HG03139 (cell line): ENCODE data around the gene CCDC85B.

Experiments
- ATAC-seq: cut with Tn5 transposase; IDR thresholded peaks from one replicate; pipeline ENCODE4 v1.9.1; 2021; ENCODE audit not compliant: unreplicated experiment

Gene CCDC85B

DNA sequence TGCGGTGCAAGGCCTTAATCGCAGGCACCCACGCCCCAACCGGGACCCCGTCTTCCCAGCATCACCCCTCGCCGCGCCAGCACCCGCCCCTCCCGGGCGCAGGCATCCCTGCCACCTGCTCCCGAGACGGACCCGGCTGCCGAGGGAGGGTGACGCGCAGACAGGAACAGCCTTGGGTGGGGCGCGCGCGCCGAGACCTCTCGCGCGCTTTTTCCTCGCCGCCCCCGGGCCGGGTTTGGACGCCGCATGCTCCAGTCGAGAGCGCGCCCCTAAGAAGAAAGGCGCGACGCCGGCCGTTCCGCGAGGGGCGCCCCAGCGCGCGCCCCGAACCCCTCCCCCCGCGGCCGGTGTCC is 33.0 kb upstream of the CCDC85B start:
- no peak for ATAC-seq

GRCh38 chr11:65857853-65858680 is 32.4 kb upstream of the CCDC85B start, which contains the start of gene CFL1:
CFL1 (minus strand) TSS chr11:65858180; CDS start chr11:65858099, 81 bp downstream.
- peak; percentile 41 for ATAC-seq

DNA sequence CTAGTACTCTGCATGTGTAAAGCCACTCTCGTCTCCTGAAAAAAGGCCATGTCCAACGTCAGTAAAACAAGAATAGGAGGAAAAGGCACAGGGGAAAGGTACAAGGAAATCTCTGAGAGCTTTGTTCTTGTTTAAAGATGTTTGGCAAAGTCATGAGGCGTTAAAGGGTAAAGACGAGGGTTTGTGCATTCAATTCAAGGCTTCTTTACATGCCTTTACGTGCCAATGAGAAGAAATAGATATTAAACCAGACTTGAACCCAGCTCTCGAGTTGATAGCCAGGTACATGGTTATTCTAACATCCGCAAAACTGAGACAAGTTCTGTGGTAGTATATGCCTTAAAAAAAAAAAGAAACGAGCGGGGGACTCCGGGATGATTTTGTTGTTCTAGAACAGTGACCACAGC is 31.8 kb upstream of the CCDC85B start:
- ATAC-seq: no peak

GRCh38 chr11:65859095-65859811 is 31.2 kb upstream of the CCDC85B start:
- ATAC-seq: peak; percentile 40

DNA sequence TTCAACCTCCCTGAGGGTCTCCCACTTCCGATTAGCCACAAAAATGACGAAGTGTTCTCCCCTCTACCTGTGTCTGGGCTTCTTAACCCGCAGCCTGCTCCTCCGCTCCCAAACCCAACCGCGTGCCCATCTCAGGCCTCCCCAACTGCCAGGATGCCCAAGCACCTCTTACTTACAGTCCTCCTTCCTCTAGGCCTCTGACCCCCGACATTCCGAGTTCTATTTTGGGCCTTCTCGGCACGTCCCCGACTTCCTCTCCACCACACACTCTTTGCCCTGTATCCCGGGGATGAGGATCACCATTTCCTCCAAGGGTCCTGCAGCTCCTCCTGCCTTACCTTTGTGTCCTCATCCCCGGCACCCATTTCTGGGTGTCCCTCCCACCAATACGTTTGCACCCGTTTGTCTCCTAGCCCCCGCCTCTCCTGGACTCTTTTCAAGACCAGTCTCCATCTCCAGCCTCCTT is 30.6 kb upstream of the CCDC85B start:
- no peak for ATAC-seq

DNA sequence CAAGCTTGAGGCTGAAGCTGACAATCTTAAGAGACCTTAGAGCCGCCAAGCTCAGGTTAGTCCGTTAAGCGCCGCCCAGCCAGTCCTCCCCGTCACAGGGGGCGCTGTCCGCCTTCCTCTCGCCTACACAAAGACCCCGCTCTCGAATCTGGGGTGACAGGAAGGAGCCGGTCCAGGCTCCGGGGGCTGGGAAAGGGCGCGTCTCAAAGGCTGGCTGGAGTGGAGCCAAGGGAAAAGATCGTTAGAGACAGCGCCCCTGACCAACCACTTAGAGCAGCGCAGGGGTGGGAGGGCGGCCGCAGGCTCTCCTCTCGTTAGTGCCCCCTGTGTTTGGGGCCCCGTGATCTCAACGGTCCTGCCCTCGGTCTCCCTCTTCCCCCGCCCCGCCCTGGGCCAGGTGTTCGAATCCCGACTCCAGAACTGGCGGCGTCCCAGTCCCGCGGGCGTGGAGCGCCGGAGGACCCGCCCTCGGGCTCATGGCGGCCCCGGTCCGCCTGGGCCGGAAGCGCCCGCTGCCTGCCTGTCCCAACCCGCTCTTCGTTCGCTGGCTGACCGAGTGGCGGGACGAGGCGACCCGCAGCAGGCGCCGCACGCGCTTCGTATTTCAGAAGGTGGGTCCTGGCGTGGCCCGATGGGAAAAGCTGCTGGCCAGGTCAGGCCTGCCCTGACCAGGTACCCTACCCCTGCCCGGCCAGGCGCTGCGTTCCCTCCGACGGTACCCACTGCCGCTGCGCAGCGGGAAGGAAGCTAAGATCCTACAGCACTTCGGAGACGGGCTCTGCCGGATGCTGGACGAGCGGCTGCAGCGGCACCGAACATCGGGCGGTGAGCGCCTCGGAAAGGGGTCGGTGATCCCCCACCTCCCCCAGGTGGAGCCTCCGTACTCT is 30.0 kb upstream of the CCDC85B start, which contains the start of gene MUS81:
MUS81 (plus strand) TSS at position 156 of the 887 bp plus-strand sequence; CDS start at position 477, 321 bp downstream.
- ATAC-seq: no peak

GRCh38 chr11:65861165-65861505 is 29.3 kb upstream of the CCDC85B start:
- ATAC-seq: no peak

GRCh38 chr11:65861533-65862183 is 28.8 kb upstream of the CCDC85B start:
- ATAC-seq: no peak

DNA sequence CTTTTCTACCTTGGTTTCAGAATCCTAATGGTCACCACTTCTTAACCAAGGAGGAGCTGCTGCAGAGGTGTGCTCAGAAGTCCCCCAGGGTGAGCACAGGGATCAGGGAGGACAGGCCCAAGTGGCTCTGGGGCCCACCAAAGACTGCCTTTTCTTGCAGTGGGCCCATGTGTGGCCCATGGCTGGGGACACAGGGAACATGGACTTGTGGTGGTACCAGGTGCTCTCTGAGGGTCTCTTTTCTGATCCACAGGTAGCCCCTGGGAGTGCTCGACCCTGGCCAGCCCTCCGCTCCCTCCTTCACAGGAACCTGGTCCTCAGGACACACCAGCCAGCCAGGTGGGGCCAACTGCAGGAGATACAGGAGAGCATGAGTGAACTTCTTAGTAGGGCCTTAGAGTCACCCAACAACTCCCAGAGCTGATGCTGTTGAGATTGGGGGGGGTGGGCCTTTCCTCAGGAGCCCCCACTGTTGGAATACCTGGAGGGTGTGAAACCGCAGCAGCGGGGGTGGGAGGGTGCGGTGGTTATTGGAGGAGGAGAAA is 28.2 kb upstream of the CCDC85B start:
- no peak for ATAC-seq

DNA sequence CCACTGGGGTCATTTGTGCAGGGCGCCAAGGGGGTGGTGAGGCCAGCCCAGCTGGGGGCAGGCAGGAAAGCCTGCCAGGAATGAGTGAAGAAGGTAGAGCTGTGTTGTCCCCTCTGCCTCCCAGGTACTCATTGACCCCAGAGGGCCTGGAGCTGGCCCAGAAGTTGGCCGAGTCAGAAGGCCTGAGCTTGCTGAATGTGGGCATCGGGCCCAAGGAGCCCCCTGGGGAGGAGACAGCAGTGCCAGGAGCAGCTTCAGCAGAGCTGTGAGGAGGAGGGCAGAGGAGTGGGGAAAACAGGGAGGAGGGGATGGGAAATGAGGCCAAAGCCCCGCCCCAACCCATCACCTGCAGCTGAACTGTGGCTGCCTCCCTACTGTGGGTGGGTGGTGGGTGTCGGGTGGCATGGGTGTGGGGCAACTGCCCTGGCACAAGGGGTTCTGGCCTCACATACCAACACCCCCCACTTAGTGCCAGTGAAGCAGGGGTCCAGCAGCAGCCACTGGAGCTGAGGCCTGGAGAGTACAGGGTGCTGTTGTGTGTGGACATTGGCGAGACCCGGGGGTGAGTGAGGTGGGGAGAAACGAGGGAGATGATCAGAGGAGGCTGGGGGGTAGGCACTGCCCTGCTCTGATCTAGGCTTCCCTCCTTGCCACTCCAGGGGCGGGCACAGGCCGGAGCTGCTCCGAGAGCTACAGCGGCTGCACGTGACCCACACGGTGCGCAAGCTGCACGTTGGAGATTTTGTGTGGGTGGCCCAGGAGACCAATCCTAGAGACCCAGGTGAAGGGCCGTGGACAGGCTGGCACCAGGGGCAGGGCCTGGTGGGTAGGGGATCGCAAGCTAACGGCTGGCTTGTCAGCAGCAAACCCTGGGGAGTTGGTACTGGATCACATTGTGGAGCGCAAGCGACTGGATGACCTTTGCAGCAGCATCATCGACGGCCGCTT is 27.3 kb upstream of the CCDC85B start:
- ATAC-seq: no peak

DNA sequence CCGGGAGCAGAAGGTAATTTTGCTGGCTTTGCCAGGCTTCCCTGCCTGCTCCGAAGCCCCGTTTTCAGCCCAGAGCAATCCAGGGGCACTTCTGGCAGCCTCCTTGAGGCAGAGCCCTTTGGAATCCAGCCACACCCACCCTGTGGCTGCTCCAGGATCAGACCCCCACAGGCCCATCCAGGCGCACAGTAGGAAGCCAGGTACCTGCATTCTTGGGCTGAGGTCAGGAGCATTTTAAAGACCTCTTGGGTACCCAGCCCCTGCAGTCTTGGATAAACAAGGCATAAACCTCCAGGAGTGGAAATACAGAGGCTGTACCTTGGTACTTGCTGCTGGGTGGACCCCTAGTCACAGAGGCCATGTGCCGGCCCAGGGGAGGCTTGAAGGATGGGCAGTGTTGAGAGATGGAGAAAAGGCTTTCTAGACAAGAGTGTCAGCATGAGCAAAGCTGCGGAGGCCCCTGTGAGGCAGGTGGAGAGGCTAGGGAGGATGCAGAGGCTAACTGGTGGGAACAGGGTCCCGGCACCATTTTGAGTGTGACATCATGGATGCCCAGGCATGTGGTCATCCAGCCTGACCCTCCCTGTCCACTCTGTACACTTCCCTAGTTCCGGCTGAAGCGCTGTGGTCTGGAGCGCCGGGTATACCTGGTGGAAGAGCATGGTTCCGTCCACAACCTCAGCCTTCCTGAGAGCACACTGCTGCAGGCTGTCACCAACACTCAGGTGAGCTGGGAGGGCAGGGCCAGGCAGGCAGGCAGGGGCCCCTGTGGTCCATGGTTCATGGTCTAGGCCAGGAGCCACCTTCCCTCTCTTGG is 26.4 kb upstream of the CCDC85B start:
- ATAC-seq: no peak

GRCh38 chr11:65864706-65865471 is 25.6 kb upstream of the CCDC85B start:
- ATAC-seq: no peak

DNA sequence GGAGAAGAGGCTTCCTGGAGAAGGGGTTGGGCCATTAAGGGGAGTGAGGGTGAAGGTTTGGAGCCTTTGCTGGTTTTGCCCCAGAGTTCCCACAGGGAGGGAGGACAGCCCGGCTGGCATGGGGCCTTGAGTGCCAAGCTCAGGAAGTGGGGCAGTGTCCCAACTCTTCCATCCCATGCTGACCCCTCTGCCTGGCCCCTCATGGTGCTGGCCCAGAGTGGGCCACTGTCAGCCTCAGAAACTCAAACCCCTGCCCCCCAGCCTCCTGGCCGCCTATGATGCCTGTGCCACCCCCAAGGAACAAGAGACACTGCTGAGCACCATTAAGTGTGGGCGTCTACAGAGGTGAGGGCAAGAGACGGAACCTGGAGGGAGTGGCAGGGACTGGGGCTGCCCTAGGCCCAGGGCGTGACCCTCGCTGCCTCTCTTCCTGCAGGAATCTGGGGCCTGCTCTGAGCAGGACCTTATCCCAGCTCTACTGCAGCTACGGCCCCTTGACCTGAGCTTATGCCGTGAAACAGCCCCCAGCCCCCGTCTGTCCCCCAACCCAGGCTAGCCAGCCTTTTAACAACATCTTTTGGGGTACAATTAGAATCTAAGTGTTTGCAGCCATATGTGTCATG is 24.8 kb upstream of the CCDC85B start:
- ATAC-seq: no peak

GRCh38 chr11:65866509-65867283 is 23.8 kb upstream of the CCDC85B start:
- no peak for ATAC-seq

DNA sequence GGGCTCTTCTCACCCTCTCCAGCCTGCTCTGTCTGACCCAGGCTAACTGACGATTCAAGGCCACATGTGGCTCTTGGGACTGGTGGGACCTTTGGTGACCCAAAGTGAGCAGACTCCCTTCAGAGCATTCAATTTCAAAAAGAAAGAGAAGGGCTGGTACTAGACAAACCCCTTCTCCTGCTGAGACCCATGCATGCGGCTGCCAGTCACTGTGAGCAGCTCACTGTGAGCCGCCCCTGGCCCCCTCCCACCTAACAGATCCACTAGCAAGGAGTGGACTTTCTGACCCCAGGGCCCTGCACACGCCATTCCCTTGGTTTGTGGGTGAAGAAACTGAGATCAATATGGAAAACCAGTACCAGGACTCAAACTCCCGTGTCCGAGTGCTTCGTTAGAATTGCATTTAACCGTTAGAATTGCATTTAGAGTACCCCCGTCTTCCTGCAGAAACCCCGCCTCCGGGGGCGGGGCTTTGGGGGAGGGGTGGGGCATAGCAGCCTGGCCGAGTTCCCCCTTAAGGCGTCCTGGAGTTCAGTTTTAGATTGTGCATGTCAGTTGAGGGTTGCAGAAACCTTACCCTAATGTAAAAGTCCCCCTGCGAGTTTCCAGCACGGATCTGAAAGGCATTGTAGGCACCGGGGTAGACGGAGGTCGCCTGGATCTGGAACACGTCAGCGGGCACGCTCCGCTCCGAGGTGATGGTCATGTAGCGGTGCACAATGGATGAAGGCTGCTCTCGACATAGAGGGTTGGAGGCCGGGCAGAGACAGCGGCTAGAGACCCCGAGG is 23.0 kb upstream of the CCDC85B start:
- no peak for ATAC-seq
